B cell (primary cell): ENCODE results near the gene TYROBP. TPM values are rescaled to one million over a fixed set of nuclear protein-coding genes. Genes with fewer than 3 reads are reported as not detected.

Source experiments
- ATAC-seq: fragments of 200-7000 bp; cut with Tn5 transposase; one replicate; pipeline ENCODE4 v1.10.0; 2021; ENCODE audit warnings: low read depth, mild to moderate bottlenecking, moderate number of reproducible peaks, moderate library complexity
- CTCF ChIA-PET: fragments of 350-600 bp; sonication (Branson Sonifier 250); formaldehyde crosslinking; loops from one replicate; lab custom pipeline; 2021; ENCODE audit warnings: antibody characterized with exemption, inconsistent platforms; lab: Charles Lee
- POLR2A ChIA-PET: fragments of 350-600 bp; sonication (Branson Sonifier 250); formaldehyde crosslinking; loops from one replicate; lab custom pipeline; 2021; ENCODE audit warnings: antibody characterized with exemption; lab: Charles Lee
- DNase-seq: peaks from one replicate; pipeline ENCODE4 v3.0.0; 2013
- H2AFZ ChIP-seq: 2 replicates; pipeline ENCODE4 v1.6.1; 2012; ENCODE audit warnings: mild to moderate bottlenecking, low read depth, low read length; ENCODE audit not compliant: insufficient read depth, poor library complexity, severe bottlenecking
- H3K27ac ChIP-seq, 2 donors: 1 replicate in 1 of 2; 2 replicates in 1 of 2; pipeline ENCODE4 v1.5.1; 2012 to 2013; ENCODE audit warnings: low read length in 2 of 2, mild to moderate bottlenecking in 2 of 2, moderate library complexity in 1 of 2
- H3K27me3 ChIP-seq, 4 experiments: fragments of 200-600 bp in 1 of 4; sonication (generic) in 1 of 4; replicated peaks in 1 of 4; 1 replicate in 2 of 4; 2 replicates in 2 of 4; pipeline versions ENCODE4 v1.6.1 to v1.7.0; 2013 to 2016; ENCODE audit warnings: low read length in 3 of 4, mild to moderate bottlenecking in 2 of 4, mixed read lengths in 1 of 4, moderate library complexity in 1 of 4; ENCODE audit not compliant: insufficient read depth in 4 of 4, control insufficient read depth in 3 of 4; ENCODE audit errors: control extremely low read depth in 1 of 4
- H3K36me3 ChIP-seq, 2 experiments: replicated peaks in 1 of 2; 1 replicate in 1 of 2; 2 replicates in 1 of 2; pipeline versions ENCODE4 v1.6.1 to v1.7.1; 2013; ENCODE audit warnings: low read length in 1 of 2; ENCODE audit not compliant: insufficient read depth in 2 of 2, control insufficient read depth in 1 of 2; ENCODE audit errors: control extremely low read depth in 1 of 2, extremely low read depth in 1 of 2
- H3K4me1 ChIP-seq, 2 donors: fragments of 200-600 bp in 1 of 2; sonication (generic) in 1 of 2; 1 replicate in 1 of 2; 2 replicates in 1 of 2; pipeline versions ENCODE4 v1.5.1 to v1.6.1; 2013 to 2017; ENCODE audit warnings: low read length in 2 of 2; ENCODE audit not compliant: control insufficient read depth in 2 of 2, insufficient read depth in 2 of 2
- H3K4me2 ChIP-seq: replicated peaks from 2 replicates; pipeline ENCODE3; 2012; ENCODE audit warnings: mild to moderate bottlenecking, low read depth, low read length; ENCODE audit not compliant: poor library complexity, severe bottlenecking
- H3K4me3 ChIP-seq, 5 experiments: fragments of 200-600 bp in 1 of 5; sonication (generic) in 1 of 5; 1 replicate in 3 of 5; 2 replicates in 2 of 5; pipeline versions ENCODE4 v1.5.1 to v1.7.0; 2011 to 2016; ENCODE audit warnings: low read length in 4 of 5, mild to moderate bottlenecking in 4 of 5, low read depth in 2 of 5, control low read depth in 1 of 5, moderate library complexity in 1 of 5; ENCODE audit not compliant: insufficient read depth in 1 of 5; ENCODE audit errors: control extremely low read depth in 1 of 5, extremely low read depth in 1 of 5
- H3K79me2 ChIP-seq: fragments of 200-600 bp; sonication (generic); one replicate; pipeline ENCODE4 v1.6.0; 2016; ENCODE audit warnings: low read length; ENCODE audit not compliant: control insufficient read depth, insufficient read depth
- H3K9ac ChIP-seq: fragments of 200-600 bp; sonication (generic); 2 replicates; pipeline ENCODE4 v1.6.1; 2017; ENCODE audit warnings: mild to moderate bottlenecking, low read length, moderate library complexity
- H3K9me3 ChIP-seq, 3 donors: one replicate each; pipeline versions ENCODE4 v1.6.1 to v1.7.1; 2013; ENCODE audit warnings: low read length in 2 of 3; ENCODE audit not compliant: control insufficient read depth in 2 of 3, insufficient read depth in 1 of 3; ENCODE audit errors: control extremely low read depth in 1 of 3
- H4K20me1 ChIP-seq: 2 replicates; pipeline ENCODE4 v1.6.0; 2012; ENCODE audit warnings: mild to moderate bottlenecking, low read length; ENCODE audit not compliant: insufficient read depth, control insufficient read depth, poor library complexity, severe bottlenecking
- H3K27ac Mint-ChIP-seq: one replicate; pipeline ENCODE4 v1.8.0; 2021; ENCODE audit warnings: mixed read lengths
- H3K27me3 Mint-ChIP-seq: one replicate; pipeline ENCODE4 v1.8.0; 2021; ENCODE audit warnings: mixed read lengths
- H3K4me1 Mint-ChIP-seq: one replicate; pipeline ENCODE4 v1.8.0; 2021; ENCODE audit warnings: mixed read lengths
- H3K4me3 Mint-ChIP-seq: one replicate; pipeline ENCODE4 v1.8.0; 2021; ENCODE audit warnings: mixed read lengths
- H3K9me3 Mint-ChIP-seq: one replicate; pipeline ENCODE4 v1.8.0; 2022; ENCODE audit warnings: mixed read lengths; ENCODE audit not compliant: insufficient read depth
- EZH2 ChIP-seq: IDR thresholded peaks from 2 replicates; pipeline ENCODE4 v1.6.1; 2012; ENCODE audit warnings: borderline replicate concordance, low read depth, mild to moderate bottlenecking, moderate library complexity, low read length; ENCODE audit not compliant: insufficient read depth, poor library complexity, severe bottlenecking
- WGBS: methylation state at CpG from one replicate; pipeline ENCODE4 v1.1.5; 2013; ENCODE audit warnings: missing lambda C conversion rate; ENCODE audit not compliant: insufficient coverage; 5-methylcytosine and 5-hydroxymethylcytosine counted together
- intact Hi-C: fragments of 100-400 bp; cut with micrococcal nuclease; formaldehyde crosslinking; loops from one replicate; pipeline ENCODE4 v1.10.0; 2022
- polyA plus RNA-seq: library from polyadenylated mRNA; depleted of rRNA; stranded (reverse); fragments of >200 nt; gene quantifications from 2 replicates; pipeline ENCODE4 v1.2.3, GENCODE V29; 2012
- total RNA-seq, 2 donors: library from RNA; stranded (reverse); fragments of 120-200 nt in 1 of 2; gene quantifications; 1 replicate in 1 of 2; 2 replicates in 1 of 2; pipeline versions ENCODE4 v1.2.3 to v1.2.4, GENCODE V29; 2013 to 2022
- TF ChIP-seq, protein P1 (sequence below): fragments of 200-600 bp; IDR thresholded peaks from one replicate; pipeline ENCODE4 v1.8.0; 2022; ENCODE audit warnings: antibody characterized with exemption, mild to moderate bottlenecking

TYROBP gene
- total and polyA plus RNA-seq, 2 donors (not counting 1 experiment from before 2014, with no cell fraction given): 2.7 to 25.6 TPM

DNA sequence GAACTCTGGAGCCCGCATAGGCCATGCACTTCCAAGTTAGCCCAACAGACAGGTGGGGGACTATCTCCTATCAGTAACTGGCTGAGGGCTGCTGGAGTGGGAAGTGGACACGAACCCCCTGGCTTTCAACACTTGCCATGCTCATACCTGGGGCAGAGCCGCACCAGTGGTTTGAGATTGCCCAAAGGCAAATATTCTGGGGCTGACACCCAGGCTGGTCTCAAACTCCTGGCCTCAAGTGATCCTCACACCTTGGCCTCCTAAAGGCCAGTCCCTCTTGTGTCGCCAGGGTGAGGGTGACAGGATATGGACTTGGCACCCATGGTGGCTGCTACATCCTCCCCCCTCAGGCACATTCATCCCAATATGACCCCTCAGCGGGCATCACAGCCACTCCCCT, 20.9 kb downstream of the TYROBP start:
- H3K4me1 Mint-ChIP-seq: peaks cover 15% of the 10 kb centered on the region
- 97% methylated on average over 3 of the region's 5 CpGs for WGBS
- no peak overlapping the region for H3K27ac ChIP-seq
- H3K27ac Mint-ChIP-seq: no peak overlapping the region
- peaks cover 62% of the 10 kb centered on the region for H4K20me1 ChIP-seq
- no peak overlapping the region for H3K4me2 ChIP-seq
- H2AFZ ChIP-seq: no peak overlapping the region
- no peaks in the 10 kb centered on the region for H3K9me3 ChIP-seq
- intact Hi-C loops: no loop called here
- H3K27me3 Mint-ChIP-seq: no peaks in the 10 kb centered on the region
- ChIA-PET CTCF (interaction anchor here (0.7 kb wide), 1 partner anchor 57 kb away, joined by 5 read pairs; no protein-coding TSS in a partner anchor), POLR2A (no interaction called here)
- no peak overlapping the region for H3K9ac ChIP-seq
- no peaks in the 10 kb centered on the region for H3K27me3 ChIP-seq
- no peak overlapping the region for H3K4me3 ChIP-seq
- H3K4me1 ChIP-seq: peaks cover 3 to 4% of the 10 kb centered on the region in 2 donors
- ATAC-seq: no peak
- peaks cover 2% of the 10 kb centered on the region for H3K79me2 ChIP-seq
- DNase-seq: peak; percentile 66
- H3K4me3 Mint-ChIP-seq: no peak overlapping the region
- H3K9me3 Mint-ChIP-seq: no peaks in the 10 kb centered on the region
- TF ChIP-seq, protein P1, sequence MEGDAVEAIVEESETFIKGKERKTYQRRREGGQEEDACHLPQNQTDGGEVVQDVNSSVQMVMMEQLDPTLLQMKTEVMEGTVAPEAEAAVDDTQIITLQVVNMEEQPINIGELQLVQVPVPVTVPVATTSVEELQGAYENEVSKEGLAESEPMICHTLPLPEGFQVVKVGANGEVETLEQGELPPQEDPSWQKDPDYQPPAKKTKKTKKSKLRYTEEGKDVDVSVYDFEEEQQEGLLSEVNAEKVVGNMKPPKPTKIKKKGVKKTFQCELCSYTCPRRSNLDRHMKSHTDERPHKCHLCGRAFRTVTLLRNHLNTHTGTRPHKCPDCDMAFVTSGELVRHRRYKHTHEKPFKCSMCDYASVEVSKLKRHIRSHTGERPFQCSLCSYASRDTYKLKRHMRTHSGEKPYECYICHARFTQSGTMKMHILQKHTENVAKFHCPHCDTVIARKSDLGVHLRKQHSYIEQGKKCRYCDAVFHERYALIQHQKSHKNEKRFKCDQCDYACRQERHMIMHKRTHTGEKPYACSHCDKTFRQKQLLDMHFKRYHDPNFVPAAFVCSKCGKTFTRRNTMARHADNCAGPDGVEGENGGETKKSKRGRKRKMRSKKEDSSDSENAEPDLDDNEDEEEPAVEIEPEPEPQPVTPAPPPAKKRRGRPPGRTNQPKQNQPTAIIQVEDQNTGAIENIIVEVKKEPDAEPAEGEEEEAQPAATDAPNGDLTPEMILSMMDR: no peak
- TF ChIP-seq EZH2: no peak
- H3K36me3 ChIP-seq: peaks cover 6 to 55% of the 10 kb centered on the region in 2 experiments

DNA sequence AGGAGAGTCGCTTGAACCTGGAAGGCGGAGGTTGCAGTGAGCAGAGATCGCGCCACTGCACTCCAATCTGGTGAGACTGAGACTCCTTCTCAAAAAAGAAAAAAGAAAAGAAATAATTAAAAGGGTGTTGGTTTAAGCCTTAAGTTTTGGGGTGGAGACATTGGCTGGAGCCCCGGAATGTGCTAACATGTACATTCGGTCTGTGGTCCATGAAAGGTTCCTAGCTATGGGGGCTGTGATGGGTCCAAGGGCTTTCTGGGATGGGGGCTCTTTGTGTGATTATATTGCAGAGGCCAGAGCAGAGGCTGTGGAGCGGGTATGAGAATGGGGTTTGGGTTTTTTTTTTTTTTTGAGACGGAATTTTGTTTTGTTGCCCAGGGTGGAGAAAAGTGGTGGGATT, 22.2 kb downstream of the TYROBP start:
- H3K27me3 Mint-ChIP-seq: no peaks in the 10 kb centered on the region

More for the DNA sequence above, 22.2 kb downstream of the TYROBP start:
- Mint-ChIP-seq H3K4me3 (no peak overlapping the region), H3K4me1 (peaks cover 17% of the 10 kb centered on the region), H3K9me3 (no peaks in the 10 kb centered on the region), H3K27ac (no peak overlapping the region)
- no peaks in the 10 kb centered on the region for H3K27me3 ChIP-seq
- no peak overlapping the region for H3K27ac ChIP-seq
- H4K20me1 ChIP-seq: peaks cover 50% of the 10 kb centered on the region
- H2AFZ ChIP-seq: no peak overlapping the region
- ChIA-PET POLR2A (no interaction called here), CTCF (interaction anchor here (0.8 to 1.4 kb wide), 3 partner anchors 46 to 193 kb away, joined by 3 to 4 read pairs (median 4); no protein-coding TSS in a partner anchor)
- peaks cover 4% of the 10 kb centered on the region in 2 donors for H3K4me1 ChIP-seq
- no peak overlapping the region for H3K4me3 ChIP-seq
- no peak for TF ChIP-seq EZH2
- TF ChIP-seq, protein P1: no peak
- H3K79me2 ChIP-seq: peaks cover under 1% of the 10 kb centered on the region
- H3K4me2 ChIP-seq: no peak overlapping the region
- intact Hi-C loops: no loop called here
- no peak for ATAC-seq
- DNase-seq: peak; percentile 61
- 100% methylated on average over 4 of the region's 8 CpGs for WGBS
- no peak overlapping the region for H3K9ac ChIP-seq
- H3K9me3 ChIP-seq: no peaks in the 10 kb centered on the region
- peaks cover 4 to 45% of the 10 kb centered on the region in 2 experiments for H3K36me3 ChIP-seq
